HG03575 (cell line): ENCODE data around the gene BCL11B.

Experiments
- ATAC-seq: cut with Tn5 transposase; IDR thresholded peaks from one replicate; pipeline ENCODE4 v1.9.1; 2021; ENCODE audit not compliant: unreplicated experiment, insufficient number of reproducible peaks, low FRiP score; ENCODE audit errors: extremely low read depth

Gene BCL11B

GRCh38 chr14:99289394-99290189 lies 17.6 kb upstream of the BCL11B start:
- ATAC-seq: no peak

GRCh38 chr14:99288948-99289347 lies 17.0 kb upstream of the BCL11B start:
- no peak for ATAC-seq

- ATAC-seq: peak; percentile 71
These were observed 15.4 kb upstream of the BCL11B start for GRCh38 chr14:99287269-99287942.

DNA sequence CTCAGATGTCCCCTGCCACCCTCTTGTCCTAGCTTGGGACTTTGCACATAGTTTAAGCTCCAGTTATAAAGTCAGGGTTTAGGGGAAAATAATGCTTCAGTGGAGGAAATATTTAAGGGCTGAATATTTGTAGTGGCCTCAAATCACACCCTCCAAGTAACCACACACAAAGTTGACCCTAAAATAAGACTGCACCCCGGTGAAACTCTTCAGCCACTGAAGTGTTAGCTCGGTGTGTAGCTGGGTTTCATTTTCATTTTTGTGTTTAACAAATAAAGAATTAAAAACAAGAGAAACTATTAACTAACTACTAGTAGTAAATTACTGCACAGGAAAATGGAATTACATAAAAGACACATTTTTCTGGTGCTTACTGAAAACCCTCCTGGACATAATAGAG lies 14.8 kb upstream of the BCL11B start:
- ATAC-seq: peak; percentile 64

DNA sequence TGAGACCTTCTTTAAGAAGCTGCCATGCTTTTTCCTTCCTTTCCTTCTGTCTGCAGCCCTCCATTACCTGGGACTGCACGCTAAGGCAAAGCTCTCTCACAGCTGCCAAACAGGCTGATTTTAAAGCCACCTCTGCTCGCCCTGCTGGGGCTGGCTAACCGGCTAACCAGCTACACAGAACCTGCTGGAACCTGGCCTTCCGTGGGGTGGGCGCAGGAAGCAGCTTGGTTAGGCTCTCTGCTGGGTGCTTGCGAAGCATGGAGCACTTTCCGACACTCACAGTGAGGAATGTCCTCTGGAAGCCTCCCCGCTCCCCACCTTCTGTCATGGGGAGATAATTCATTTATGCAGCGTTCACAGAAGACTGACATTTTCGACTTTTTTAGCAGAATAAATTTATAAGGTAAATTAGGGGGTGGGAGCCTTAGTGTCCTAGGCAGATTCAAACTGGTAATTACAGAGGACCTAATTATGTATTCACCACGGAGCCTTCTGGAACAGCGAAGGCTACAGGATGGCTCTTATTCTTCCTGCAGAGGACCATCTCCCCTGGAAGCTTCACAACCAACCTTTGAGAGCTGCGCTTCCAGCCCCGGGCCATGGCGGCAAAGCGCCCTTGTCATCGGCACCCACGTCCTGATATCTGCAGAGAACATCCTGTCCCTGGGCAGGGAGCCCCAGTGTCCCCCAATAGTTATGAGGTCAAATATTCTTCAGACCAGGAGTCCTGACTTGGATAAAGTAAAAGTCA lies 12.4 kb upstream of the BCL11B start:
- no peak for ATAC-seq

DNA sequence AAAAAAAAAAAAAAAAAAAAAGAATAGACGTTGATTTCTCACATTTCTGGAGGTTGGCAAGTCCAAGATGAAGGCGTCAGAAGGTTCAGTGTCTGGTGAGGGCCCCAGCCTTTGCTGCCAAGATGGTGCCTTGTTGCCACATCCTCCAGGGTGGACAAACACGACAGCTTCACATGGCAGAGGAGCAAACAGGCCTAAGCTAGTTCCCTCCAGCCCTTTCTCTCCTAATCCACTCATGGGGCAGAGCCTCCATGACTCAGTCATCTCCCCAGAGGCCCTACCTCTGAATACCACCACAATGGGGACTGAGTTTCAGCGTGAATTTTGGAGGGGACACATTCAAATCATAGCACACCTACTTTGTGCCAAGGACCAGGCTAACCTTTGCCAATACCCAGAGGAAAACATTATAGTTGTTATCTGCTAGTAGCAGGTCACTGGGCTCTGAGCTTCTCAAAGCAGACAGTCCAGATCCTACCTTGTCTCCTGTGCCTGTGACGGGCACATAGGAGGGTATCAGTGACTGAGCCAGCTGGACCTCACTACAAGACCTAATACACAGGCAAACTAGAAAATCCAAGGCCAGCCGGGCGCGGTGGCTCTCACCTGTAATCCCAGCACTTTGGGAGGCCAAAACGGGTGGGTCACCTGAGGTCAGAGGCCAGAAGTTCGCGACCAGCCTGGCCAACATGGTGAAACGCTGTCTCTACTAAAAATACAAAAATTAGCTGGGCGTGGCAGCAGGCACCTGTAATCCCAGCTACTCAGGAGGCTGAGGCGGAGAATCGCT lies 10.5 kb upstream of the BCL11B start:
- ATAC-seq: no peak

GRCh38 chr14:99281396-99281795 lies 9.4 kb upstream of the BCL11B start:
- no peak for ATAC-seq

DNA sequence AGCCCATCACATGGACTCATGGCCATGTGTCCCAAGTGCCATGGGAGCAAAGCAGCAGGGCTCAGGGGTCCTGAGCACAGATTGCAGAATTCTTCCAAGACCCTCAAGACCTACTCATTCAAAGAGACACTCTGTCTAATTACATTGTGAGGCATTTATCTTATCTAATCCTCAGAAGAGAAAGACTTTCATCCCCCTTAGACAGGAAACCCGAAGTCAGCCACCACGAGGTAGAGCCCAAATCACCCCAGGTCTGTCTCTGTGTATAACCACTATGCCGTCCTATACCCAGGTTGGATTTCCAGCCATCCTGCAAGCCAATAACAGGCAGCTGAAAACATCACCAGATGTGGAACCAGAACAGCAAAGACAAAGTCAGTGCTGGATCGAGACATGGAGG lies 8.9 kb upstream of the BCL11B start:
- no peak for ATAC-seq

GRCh38 chr14:99280066-99280731 lies 8.2 kb upstream of the BCL11B start:
- no peak for ATAC-seq

GRCh38 chr14:99278836-99279235 lies 6.8 kb upstream of the BCL11B start:
- ATAC-seq: no peak

- no peak for ATAC-seq
These were observed 5.5 kb upstream of the BCL11B start for GRCh38 chr14:99277530-99277929.

DNA sequence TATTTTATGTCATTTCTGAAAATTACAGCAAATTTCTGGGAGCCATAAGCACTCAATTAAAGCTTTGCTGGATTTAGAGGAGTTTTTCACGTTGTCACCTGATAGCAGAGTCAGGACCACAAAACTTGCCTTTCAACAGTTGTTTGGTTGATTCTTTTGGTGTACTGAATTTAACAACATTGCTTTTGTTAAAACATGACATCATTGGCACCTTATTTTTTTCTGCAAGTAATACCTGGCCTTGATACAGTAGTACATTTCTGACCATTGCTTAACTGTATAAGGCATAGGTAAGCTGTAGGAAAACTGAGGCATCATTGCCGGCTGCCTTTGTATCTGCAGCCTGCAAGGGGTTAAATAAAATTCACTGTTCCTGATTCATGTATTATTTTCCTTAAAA lies 4.5 kb upstream of the BCL11B start:
- no peak for ATAC-seq

- no peak for ATAC-seq
These were observed 3.2 kb upstream of the BCL11B start for GRCh38 chr14:99275222-99275584.

GRCh38 chr14:99274346-99275221 lies 2.6 kb upstream of the BCL11B start:
- no peak for ATAC-seq

DNA sequence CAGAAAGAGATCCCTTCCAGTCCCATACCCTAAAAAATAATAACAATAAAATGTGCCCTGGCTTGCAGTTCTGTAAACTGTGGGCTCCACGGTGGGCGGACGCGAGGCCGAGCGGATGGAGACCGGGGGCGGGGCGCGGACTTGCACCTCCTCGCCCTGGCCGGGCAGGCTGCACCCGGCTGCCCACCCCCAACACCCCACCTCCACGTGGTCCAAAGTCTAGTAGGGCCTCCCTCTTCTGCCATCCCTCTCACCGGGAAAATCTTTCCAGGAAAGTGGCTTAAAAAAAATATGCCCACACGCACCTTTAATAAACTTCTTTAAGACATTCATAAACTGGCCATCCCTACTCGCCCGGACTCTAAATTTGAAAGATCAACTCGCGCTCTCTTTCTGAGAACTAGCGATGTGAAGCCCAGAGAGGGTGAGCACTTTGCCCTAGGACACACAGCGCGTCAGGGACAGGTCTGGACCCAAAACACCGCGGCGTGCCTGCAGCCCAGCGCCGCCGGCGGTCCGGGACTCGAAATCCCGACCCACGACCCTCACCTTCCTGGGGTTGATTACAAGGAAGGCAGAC lies 1.9 kb upstream of the BCL11B start:
- no peak for ATAC-seq

GRCh38 chr14:99272899-99273765 lies 1.1 kb upstream of the BCL11B start:
- no peak for ATAC-seq

GRCh38 chr14:99272632-99272898 lies 568 bp upstream of the BCL11B start:
- no peak for ATAC-seq
